IMR-90 (cell line): Measurements from ENCODE around the gene PCDHA11. TPM values are rescaled to one million over a fixed set of nuclear protein-coding genes. Genes with fewer than 3 reads are reported as not detected.

Experiments
- ATAC-seq: fragments of 200-7000 bp; cut with Tn5 transposase; 2 replicates; pipeline ENCODE4 v1.9.1; 2020; ENCODE audit warnings: low read depth, mild to moderate bottlenecking, moderate library complexity
- BruUV-seq: library from RNA; stranded (reverse); fragments of 400-500 nt; replicated peaks from 2 replicates; lab custom pipeline; 2021; lab: Mats Ljungman, UMichigan
- CTCF ChIA-PET: fragments of 300-600 bp; formaldehyde crosslinking; extraction: SDS; loops from one replicate; lab custom pipeline; 2021; ENCODE audit warnings: antibody characterized with exemption; lab: Yijun Ruan, JAX
- POLR2A ChIA-PET: fragments of 300-600 bp; sonication (Branson Sonifier 250); formaldehyde crosslinking; loops from one replicate; lab custom pipeline; 2022; ENCODE audit warnings: antibody characterized with exemption; ENCODE audit not compliant: unreplicated experiment; lab: Charles Lee
- DNase-seq: peaks from one replicate; pipeline ENCODE4 v3.0.0; 2013
- H2AFZ ChIP-seq: replicated peaks from 2 replicates; pipeline ENCODE3; 2013; ENCODE audit warnings: low read length, mild to moderate bottlenecking; ENCODE audit not compliant: poor library complexity
- H2AK5ac ChIP-seq: 2 replicates; pipeline ENCODE4 v1.6.1; 2013; ENCODE audit warnings: low read depth, low read length, inconsistent platforms
- H2AK9ac ChIP-seq: replicated peaks from 2 replicates; pipeline ENCODE3; 2013; ENCODE audit warnings: mild to moderate bottlenecking, low read depth, low read length, moderate library complexity; ENCODE audit not compliant: poor library complexity
- H2BK120ac ChIP-seq: 2 replicates; pipeline ENCODE4 v1.6.1; 2013; ENCODE audit warnings: low read depth, low read length, inconsistent platforms
- H2BK15ac ChIP-seq: 3 replicates; pipeline ENCODE4 v1.6.1; 2013; ENCODE audit warnings: low read depth, low read length, inconsistent platforms
- H2BK20ac ChIP-seq: 2 replicates; pipeline ENCODE4 v1.6.1; 2013; ENCODE audit warnings: low read depth, mild to moderate bottlenecking, inconsistent platforms, low read length, moderate library complexity
- H2BK5ac ChIP-seq: 2 replicates; pipeline ENCODE4 v1.6.1; 2013; ENCODE audit warnings: mild to moderate bottlenecking, low read depth, low read length, inconsistent platforms; ENCODE audit not compliant: poor library complexity, severe bottlenecking
- H3K14ac ChIP-seq: replicated peaks from 2 replicates; pipeline ENCODE4 v1.6.1; 2013; ENCODE audit warnings: low read depth, low read length, inconsistent platforms
- H3K18ac ChIP-seq: 2 replicates; pipeline ENCODE4 v1.6.1; 2013; ENCODE audit warnings: low read depth, low read length, control low read depth
- H3K23ac ChIP-seq: 2 replicates; pipeline ENCODE4 v1.6.1; 2013; ENCODE audit warnings: low read depth, low read length, inconsistent platforms
- H3K27ac ChIP-seq: 2 replicates; pipeline ENCODE4 v1.5.1; 2013; ENCODE audit warnings: mild to moderate bottlenecking, control low read depth, low read length; ENCODE audit not compliant: insufficient read depth
- H3K27me3 ChIP-seq: 2 replicates; pipeline ENCODE4 v1.6.1; 2013; ENCODE audit warnings: low read length; ENCODE audit not compliant: control insufficient read depth, insufficient read depth
- H3K36me3 ChIP-seq: 2 replicates; pipeline ENCODE4 v1.6.1; 2013; ENCODE audit warnings: low read length, mixed read lengths; ENCODE audit not compliant: control insufficient read depth, insufficient read depth
- H3K4ac ChIP-seq: 2 replicates; pipeline ENCODE4 v1.6.1; 2013; ENCODE audit warnings: low read depth, low read length, inconsistent platforms
- H3K4me1 ChIP-seq: 2 replicates; pipeline ENCODE4 v1.6.1; 2013; ENCODE audit warnings: low read length, mixed read lengths; ENCODE audit not compliant: control insufficient read depth, insufficient read depth
- H3K4me2 ChIP-seq: 2 replicates; pipeline ENCODE4 v1.6.1; 2013; ENCODE audit warnings: low read depth, mild to moderate bottlenecking, control low read depth, low read length, moderate library complexity
- H3K4me3 ChIP-seq: 2 replicates; pipeline ENCODE4 v1.5.1; 2013; ENCODE audit warnings: low read depth, mild to moderate bottlenecking, control low read depth, low read length, moderate library complexity; ENCODE audit not compliant: insufficient read depth
- H3K56ac ChIP-seq: 2 replicates; pipeline ENCODE4 v1.6.1; 2013; ENCODE audit warnings: low read length, inconsistent platforms; ENCODE audit not compliant: insufficient read depth; ENCODE audit errors: extremely low read depth
- H3K79me1 ChIP-seq, 2 experiments: 2 replicates each; pipeline ENCODE4 v1.6.1; 2013; ENCODE audit warnings: low read length in 2 of 2, inconsistent platforms in 1 of 2, low read depth in 1 of 2
- H3K9ac ChIP-seq: 2 replicates; pipeline ENCODE4 v1.6.1; 2013; ENCODE audit warnings: low read depth, low read length, control low read depth
- H3K9me1 ChIP-seq: 2 replicates; pipeline ENCODE4 v1.6.1; 2013; ENCODE audit warnings: low read length, inconsistent platforms; ENCODE audit not compliant: insufficient read depth
- H3K9me3 ChIP-seq: 2 replicates; pipeline ENCODE4 v1.6.1; 2013; ENCODE audit warnings: low read length; ENCODE audit not compliant: control insufficient read depth, insufficient read depth
- H4K20me1 ChIP-seq: 2 replicates; pipeline ENCODE4 v1.6.1; 2013; ENCODE audit warnings: low read length, inconsistent platforms; ENCODE audit not compliant: insufficient read depth
- H4K5ac ChIP-seq: 2 replicates; pipeline ENCODE4 v1.6.1; 2013; ENCODE audit warnings: mild to moderate bottlenecking, low read depth, low read length, control low read depth
- H4K8ac ChIP-seq, 2 experiments: 2 replicates each; pipeline ENCODE4 v1.6.1; 2013; ENCODE audit warnings: low read depth in 2 of 2, low read length in 2 of 2, control low read depth in 1 of 2, inconsistent platforms in 1 of 2
- H4K91ac ChIP-seq: 2 replicates; pipeline ENCODE4 v1.6.1; 2013; ENCODE audit warnings: low read depth, low read length, inconsistent platforms; ENCODE audit not compliant: insufficient read depth
- BHLHE40 ChIP-seq: fragments of 150-350 bp; IDR thresholded peaks from 2 replicates; pipeline ENCODE4 v1.6.1; 2016; ENCODE audit warnings: mild to moderate bottlenecking, low read depth, low read length
- CEBPB ChIP-seq: IDR thresholded peaks from 2 replicates; pipeline ENCODE4 v1.6.1; 2012; ENCODE audit warnings: low read depth, low read length, improper control_type of control experiment
- CHD1 ChIP-seq: IDR thresholded peaks from 2 replicates; pipeline ENCODE4 v1.6.1; 2012; ENCODE audit warnings: low read depth, low read length, improper control_type of control experiment
- CTCF ChIP-seq: conservative IDR thresholded peaks from 2 replicates; pipeline ENCODE4 v1.5.1; 2012; ENCODE audit warnings: mild to moderate bottlenecking, low read depth, low read length, improper control_type of control experiment
- ELK1 ChIP-seq: fragments of 150-350 bp; IDR thresholded peaks from 2 replicates; pipeline ENCODE4 v1.6.1; 2016; ENCODE audit warnings: low read depth, mild to moderate bottlenecking, low read length, moderate library complexity, borderline replicate concordance
- FOS ChIP-seq: fragments of 150-350 bp; IDR thresholded peaks from 2 replicates; pipeline ENCODE4 v1.6.1; 2016; ENCODE audit warnings: low read depth, low read length
- MAFK ChIP-seq: IDR thresholded peaks from 2 replicates; pipeline ENCODE4 v1.6.1; 2012; ENCODE audit warnings: low read depth, low read length, improper control_type of control experiment
- MAZ ChIP-seq: IDR thresholded peaks from 2 replicates; pipeline ENCODE4 v1.6.1; 2012; ENCODE audit warnings: low read depth, mild to moderate bottlenecking, low read length, improper control_type of control experiment, moderate library complexity, borderline replicate concordance
- MXI1 ChIP-seq: IDR thresholded peaks from 2 replicates; pipeline ENCODE4 v1.6.1; 2012; ENCODE audit warnings: low read depth, mild to moderate bottlenecking, low read length, moderate library complexity, borderline replicate concordance
- NFE2L2 ChIP-seq: fragments of 150-350 bp; IDR thresholded peaks from 2 replicates; pipeline ENCODE4 v1.6.1; 2016; ENCODE audit warnings: low read depth, mild to moderate bottlenecking, low read length
- POLR2A ChIP-seq: IDR thresholded peaks from 2 replicates; pipeline ENCODE4 v1.6.1; 2012; ENCODE audit warnings: mild to moderate bottlenecking, low read depth, low read length
- RAD21 ChIP-seq: IDR thresholded peaks from 2 replicates; pipeline ENCODE4 v1.6.1; 2012; ENCODE audit warnings: low read length, improper control_type of control experiment
- RCOR1 ChIP-seq: IDR thresholded peaks from 2 replicates; pipeline ENCODE4 v1.6.1; 2012; ENCODE audit warnings: mild to moderate bottlenecking, low read length, improper control_type of control experiment; ENCODE audit not compliant: insufficient replicate concordance
- RFX5 ChIP-seq: IDR thresholded peaks from 2 replicates; pipeline ENCODE4 v1.8.0; 2012; ENCODE audit warnings: low read depth, mild to moderate bottlenecking, low read length, moderate library complexity
- SMC3 ChIP-seq: fragments of 150-350 bp; IDR thresholded peaks from 2 replicates; pipeline ENCODE4 v1.6.1; 2016; ENCODE audit warnings: low read depth, mild to moderate bottlenecking, antibody characterized with exemption, low read length, moderate library complexity
- USF2 ChIP-seq: fragments of 150-350 bp; IDR thresholded peaks from 2 replicates; pipeline ENCODE4 v1.6.1; 2017; ENCODE audit warnings: mild to moderate bottlenecking, antibody characterized with exemption, low read length, low read depth
- WGBS, 2 experiments: methylation state at CpG; one replicate each; pipeline versions ENCODE4 v1.1.5 to v1.1.7; 2013; ENCODE audit warnings: missing lambda C conversion rate in 2 of 2; ENCODE audit not compliant: insufficient read length in 1 of 2; ENCODE audit errors: extremely low coverage in 2 of 2; 5-methylcytosine and 5-hydroxymethylcytosine counted together
- dilution Hi-C: fragments of 300-500 bp; cut with HindIII; formaldehyde crosslinking; loops from one replicate; pipeline ENCODE4 v1.14.3; 2018; ENCODE audit warnings: low sequenced_read_pairs; ENCODE audit not compliant: unreplicated experiment
- in situ Hi-C: fragments of 300-500 bp; cut with MboI; formaldehyde crosslinking; loops from 3 replicates; pipeline ENCODE4 v1.14.3; 2019; ENCODE audit warnings: low sequenced_read_pairs, inconsistent platforms, mixed read lengths
- intact Hi-C: fragments of 100-400 bp; cut with micrococcal nuclease; formaldehyde crosslinking; loops from 2 replicates; pipeline ENCODE4 v1.10.0; 2022
- polyA plus RNA-seq, 3 experiments: library from polyadenylated mRNA; depleted of rRNA; stranded (reverse); fragments of >200 nt; gene quantifications; 2 replicates each; pipeline ENCODE4 v1.2.3, GENCODE V29; 2012; ENCODE audit warnings: low replicate concordance in 1 of 3
- total RNA-seq: library from RNA; depleted of rRNA; stranded (reverse); fragments of >200 nt; gene quantifications from 2 replicates; pipeline ENCODE4 v1.2.3, GENCODE V29; 2012

PCDHA11 gene
- total and polyA plus RNA-seq, 2 of the 4 experiments (the other 2 are of a cell fraction) = under 0.01 TPM; not detected in 1

GRCh38 chr5:140827704-140828361 is 40.9 kb upstream of the PCDHA11 start, which contains the start of gene PCDHA6:
Gene PCDHA6 (plus strand): TSS chr5:140827960. CDS start chr5:140828092, 132 bp downstream.
- dilution Hi-C loops = no loop called here
- Histone ChIP-seq H3K4me3 (no peak within 1 kb of the TSS), H4K5ac (no peak within 1 kb of the TSS), H2BK5ac (no peak within 1 kb of the TSS), H3K4me1 (no peaks in the 10 kb centered on the region), H3K18ac (no peak within 1 kb of the TSS), H3K79me1 (no peaks in the 10 kb centered on the region), H2AFZ (no peak within 1 kb of the TSS), H3K14ac (no peak within 1 kb of the TSS), H3K27me3 (no peaks in the 10 kb centered on the region), H3K9me3 (peaks cover 13% of the 10 kb centered on the region), H3K36me3 (no peaks in the 10 kb centered on the region), H4K91ac (no peak within 1 kb of the TSS), H3K4ac (no peak within 1 kb of the TSS), H2BK120ac (no peak within 1 kb of the TSS), H4K8ac (no peak within 1 kb of the TSS), H2AK5ac (no peak within 1 kb of the TSS), H3K27ac (no peak within 1 kb of the TSS), H2BK15ac (no peak within 1 kb of the TSS), H3K23ac (no peak within 1 kb of the TSS), H3K9ac (no peak within 1 kb of the TSS), H2BK20ac (no peak within 1 kb of the TSS), H3K9me1 (no peaks in the 10 kb centered on the region), H4K20me1 (no peaks in the 10 kb centered on the region), H2AK9ac (no peak within 1 kb of the TSS), H3K56ac (no peak within 1 kb of the TSS), H3K4me2 (no peak within 1 kb of the TSS)
- no peak for DNase-seq
- ATAC-seq = no peak
- intact Hi-C loops = no loop called here
- WGBS, 2 experiments = 20% methylated on average over 3 of the region's 27 CpGs; no CpG with 5 or more reads in 1 of the 2 experiments
- CTCF ChIA-PET = no interaction called here
- TF ChIP-seq RAD21 (no peak), MAZ (no peak), CHD1 (no peak), CEBPB (no peak), RCOR1 (no peak), SMC3 (no peak), POLR2A (no peak), ELK1 (no peak), CTCF (no peak), MXI1 (no peak), FOS (no peak), RFX5 (no peak), USF2 (no peak), MAFK (no peak), BHLHE40 (no peak), NFE2L2 (no peak)
- in situ Hi-C loops = no loop called here
- POLR2A ChIA-PET = no interaction called here
- no TSS peak for BruUV-seq
